K562 (cell line): ENCODE data around the gene COG7.

Experiments
- CEBPZ ChIP-seq: fragments of 150-350 bp; IDR thresholded peaks from 2 replicates; pipeline ENCODE4 v1.6.1; 2014; ENCODE audit warnings: low read depth, mild to moderate bottlenecking, low read length, borderline replicate concordance
- TAF1 ChIP-seq: IDR thresholded peaks from 2 replicates; pipeline ENCODE4 v1.6.1; 2011; ENCODE audit warnings: mild to moderate bottlenecking, low read length, moderate library complexity; ENCODE audit not compliant: insufficient read depth, control insufficient read depth, severe bottlenecking; ENCODE audit errors: extremely low read depth

GRCh38 chr16:23383881-23384280, 69.1 kb downstream of the COG7 start:
- no peak for TF ChIP-seq TAF1
- TF ChIP-seq CEBPZ, result no peak
